Esophagus muscularis mucosa (tissue), 4 donors: ENCODE results near the gene CETN2. TPM values are rescaled to one million over a fixed set of nuclear protein-coding genes. Genes with fewer than 3 reads are reported as not detected.
A peak's percentile ranks its signal among the peaks of the same experiment; 100 is the strongest.

ENCODE experiments used
- DNase-seq: peaks from one replicate; pipeline ENCODE4 v3.0.0-alpha.2; 2017; ENCODE audit errors: extremely low spot score
- H3K27ac ChIP-seq, 4 donors: fragments of 200-600 bp; sonication (generic); replicated peaks in 1 of 4; 1 replicate in 3 of 4; 2 replicates in 1 of 4; pipeline ENCODE4 v1.5.1; 2016 to 2019; ENCODE audit warnings: mild to moderate bottlenecking in 1 of 4
- H3K27me3 ChIP-seq, 4 donors: fragments of 200-600 bp; sonication (generic); one replicate each; pipeline versions ENCODE4 v1.5.1 to v1.6.0; 2016 to 2019
- H3K36me3 ChIP-seq, 4 donors: fragments of 200-600 bp; sonication (generic); one replicate each; pipeline ENCODE4 v1.5.1; 2016 to 2019
- H3K4me1 ChIP-seq, 4 donors: fragments of 200-600 bp; sonication (generic); one replicate each; pipeline ENCODE4 v1.5.1; 2016 to 2019
- H3K4me3 ChIP-seq, 4 donors: fragments of 200-600 bp; sonication (generic); 1 replicate in 2 of 4; 2 replicates in 2 of 4; pipeline ENCODE4 v1.5.1; 2016 to 2019; ENCODE audit warnings: mild to moderate bottlenecking in 4 of 4, moderate library complexity in 1 of 4
- H3K9me3 ChIP-seq, 4 donors: fragments of 200-600 bp; sonication (generic); 1 replicate in 3 of 4; 2 replicates in 1 of 4; pipeline ENCODE4 v1.5.1; 2016 to 2019
- CTCF ChIP-seq, 3 experiments: fragments of 200-600 bp in 2 of 3; fragments of 450-650 bp in 1 of 3; sonication (generic) in 2 of 3; IDR thresholded peaks; one replicate each; pipeline ENCODE4 v1.5.1; 2017 to 2019; ENCODE audit warnings: antibody characterized with exemption in 3 of 3, mild to moderate bottlenecking in 2 of 3, moderate library complexity in 1 of 3
- EP300 ChIP-seq: sonication (generic); formaldehyde crosslinking; IDR thresholded peaks from one replicate; pipeline ENCODE4 v1.6.1; 2017; ENCODE audit warnings: antibody characterized with exemption
- POLR2A ChIP-seq: fragments of 450-650 bp; IDR thresholded peaks from one replicate; pipeline ENCODE4 v1.6.1; 2017; ENCODE audit warnings: antibody characterized with exemption, moderate library complexity, mild to moderate bottlenecking, low read depth
- POLR2AphosphoS5 ChIP-seq, 2 donors: sonication (generic); formaldehyde crosslinking; IDR thresholded peaks; one replicate each; pipeline ENCODE4 v1.6.1; 2017; ENCODE audit warnings: antibody characterized with exemption in 2 of 2
- WGBS: methylation state at CpG from one replicate; pipeline ENCODE4 v1.1.5; 2018; 5-methylcytosine and 5-hydroxymethylcytosine counted together
- intact Hi-C: fragments of 100-400 bp; cut with DNase I; formaldehyde crosslinking; loops from one replicate; pipeline ENCODE4 v1.15.1; 2023
- total RNA-seq, 4 donors: library from RNA; depleted of rRNA; stranded (reverse); fragments of >200 nt; gene quantifications; one replicate each; pipeline versions ENCODE4 v1.1.0 to v1.2.1, GENCODE V29; 2016

Gene CETN2
- total RNA-seq, 4 donors from 2014 or later: 40.7 to 56.2 (median 52.0) TPM

- H3K9me3 ChIP-seq: peaks cover 0 to 4% (median 0%) of the 10 kb centered on the region in 4 donors
- intact Hi-C loops: no loop called here
- peaks cover 0 to 19% (median 3%) of the 10 kb centered on the region in 4 donors for H3K36me3 ChIP-seq
- 96% methylated on average over 5 of the region's 5 CpGs for WGBS
- peaks cover 7 to 24% (median 20%) of the 10 kb centered on the region in 4 donors for H3K4me1 ChIP-seq
- no peaks in the 10 kb centered on the region for H3K27me3 ChIP-seq
- no peak overlapping the region for H3K4me3 ChIP-seq
- DNase-seq: no peak
- TF ChIP-seq CTCF (IDR thresholded peaks at IDR 0.05): no peak
- no peak overlapping the region for H3K27ac ChIP-seq
These were observed 2.0 kb upstream of the CETN2 start for GRCh38 chrX:152832520-152832919.

- H3K9me3 ChIP-seq: peaks cover 0 to 4% (median 0%) of the 10 kb centered on the region in 4 donors
- 23% methylated on average over 10 of the region's 10 CpGs for WGBS
- DNase-seq: no peak
- H3K4me1 ChIP-seq: peaks cover 7 to 24% (median 20%) of the 10 kb centered on the region in 4 donors
- peak overlapping the region; percentile 66 to 75 (median 72) for H3K27ac ChIP-seq
- peak overlapping the region; percentile 61 to 79 (median 68) for H3K4me3 ChIP-seq
- TF ChIP-seq EP300: no peak
- no peak for TF ChIP-seq POLR2A
- no peak for TF ChIP-seq POLR2AphosphoS5 (IDR thresholded peaks at IDR 0.05)
- intact Hi-C loops: no loop called here
- H3K36me3 ChIP-seq: peaks cover 0 to 25% (median 5%) of the 10 kb centered on the region in 4 donors
- no peaks in the 10 kb centered on the region for H3K27me3 ChIP-seq
These were observed 834 bp upstream of the CETN2 start for GRCh38 chrX:152831391-152831790.

- H3K9me3 ChIP-seq: no peaks in the 10 kb centered on the region
- TF ChIP-seq POLR2AphosphoS5 (IDR thresholded peaks at IDR 0.05): no peak
- no peak for TF ChIP-seq CTCF (IDR thresholded peaks at IDR 0.05)
- TF ChIP-seq EP300: no peak
- no peak for TF ChIP-seq POLR2A
- no peak overlapping the region for H3K4me3 ChIP-seq
- intact Hi-C loops: no loop called here
- peaks cover 0 to 7% (median 3%) of the 10 kb centered on the region in 4 donors for H3K4me1 ChIP-seq
- H3K27ac ChIP-seq: no peak overlapping the region
- peaks cover 0 to 19% (median 2%) of the 10 kb centered on the region in 4 donors for H3K36me3 ChIP-seq
- no peaks in the 10 kb centered on the region for H3K27me3 ChIP-seq
- WGBS: 63% methylated on average over 7 of the region's 7 CpGs
- no peak for DNase-seq
These were observed 5.6 kb downstream of the CETN2 start for GRCh38 chrX:152824841-152825374.

- no peak for DNase-seq
- WGBS: 58% methylated on average over 6 of the region's 6 CpGs
- Histone ChIP-seq H3K4me1 (no peaks in the 10 kb centered on the region), H3K27ac (no peak overlapping the region), H3K27me3 (no peaks in the 10 kb centered on the region), H3K9me3 (no peaks in the 10 kb centered on the region), H3K4me3 (no peak overlapping the region), H3K36me3 (peaks cover 0 to 18% (median 2%) of the 10 kb centered on the region in 4 donors)
- TF ChIP-seq POLR2AphosphoS5 (IDR thresholded peaks at IDR 0.05): no peak
- no peak for TF ChIP-seq CTCF (IDR thresholded peaks at IDR 0.05)
- no peak for TF ChIP-seq POLR2A
- no peak for TF ChIP-seq EP300
- intact Hi-C loops: no loop called here
These were observed 6.9 kb downstream of the CETN2 start for GRCh38 chrX:152823657-152824056.

GRCh38 chrX:152822383-152823086 lies 8.0 kb downstream of the CETN2 start:
- Histone ChIP-seq H3K27me3 (no peaks in the 10 kb centered on the region), H3K4me1 (no peaks in the 10 kb centered on the region), H3K36me3 (peaks cover 0 to 7% (median 2%) of the 10 kb centered on the region in 4 donors), H3K4me3 (no peak overlapping the region), H3K9me3 (no peaks in the 10 kb centered on the region), H3K27ac (no peak overlapping the region)
- TF ChIP-seq POLR2AphosphoS5 (IDR thresholded peaks at IDR 0.05): no peak
- TF ChIP-seq POLR2A: no peak
- TF ChIP-seq EP300: no peak
- TF ChIP-seq CTCF (IDR thresholded peaks at IDR 0.05): no peak
- no peak for DNase-seq
- 51% methylated on average over 6 of the region's 6 CpGs for WGBS
- intact Hi-C loops: no loop called here
